Gastroesophageal sphincter (tissue), 3 donors: ENCODE data around the gene CYCS.

Source experiments
- POLR2A ChIP-seq, 2 donors: fragments of 450-650 bp; IDR thresholded peaks; one replicate each; pipeline ENCODE4 v1.6.1; 2017; ENCODE audit warnings: antibody characterized with exemption in 2 of 2, mild to moderate bottlenecking in 2 of 2, moderate library complexity in 1 of 2
- POLR2AphosphoS5 ChIP-seq: sonication (generic); formaldehyde crosslinking; IDR thresholded peaks from one replicate; pipeline ENCODE4 v1.6.1; 2017; ENCODE audit warnings: antibody characterized with exemption
- TF ChIP-seq, protein P1 (sequence below), 4 experiments: fragments of 200-600 bp in 2 of 4; fragments of 450-650 bp in 2 of 4; sonication (generic) in 1 of 4; IDR thresholded peaks; one replicate each; pipeline ENCODE4 v1.5.1; 2017 to 2019; ENCODE audit warnings: antibody characterized with exemption in 4 of 4, mild to moderate bottlenecking in 2 of 4, moderate library complexity in 2 of 4

DNA sequence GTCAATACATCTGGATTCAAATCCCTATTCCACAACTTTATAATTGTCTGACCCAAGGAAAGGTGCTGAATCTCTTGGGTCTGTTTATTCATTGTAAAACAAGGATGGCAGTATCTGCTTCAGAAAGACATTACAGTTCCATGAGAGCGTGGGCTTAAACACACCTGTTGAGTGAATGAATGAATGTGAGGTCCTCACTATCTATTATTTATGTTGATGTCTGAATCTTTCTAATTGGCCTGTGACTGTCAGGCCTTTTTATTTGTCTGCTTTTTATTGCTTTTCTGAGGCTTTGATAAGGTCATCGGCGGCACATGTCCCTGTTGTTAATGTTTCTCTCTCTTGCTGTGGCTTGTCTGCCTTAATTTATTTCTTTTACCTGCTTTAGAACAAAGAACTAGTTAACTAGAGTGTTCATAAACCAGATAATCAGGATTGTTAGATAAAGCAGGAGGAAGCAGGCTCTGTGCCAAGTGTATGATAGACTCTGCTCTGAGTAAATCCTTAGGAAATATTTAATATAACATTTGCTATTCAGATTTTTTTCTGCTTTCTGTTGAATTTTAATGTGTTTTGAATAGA is 42.3 kb upstream of the CYCS start:
- TF ChIP-seq, protein P1, sequence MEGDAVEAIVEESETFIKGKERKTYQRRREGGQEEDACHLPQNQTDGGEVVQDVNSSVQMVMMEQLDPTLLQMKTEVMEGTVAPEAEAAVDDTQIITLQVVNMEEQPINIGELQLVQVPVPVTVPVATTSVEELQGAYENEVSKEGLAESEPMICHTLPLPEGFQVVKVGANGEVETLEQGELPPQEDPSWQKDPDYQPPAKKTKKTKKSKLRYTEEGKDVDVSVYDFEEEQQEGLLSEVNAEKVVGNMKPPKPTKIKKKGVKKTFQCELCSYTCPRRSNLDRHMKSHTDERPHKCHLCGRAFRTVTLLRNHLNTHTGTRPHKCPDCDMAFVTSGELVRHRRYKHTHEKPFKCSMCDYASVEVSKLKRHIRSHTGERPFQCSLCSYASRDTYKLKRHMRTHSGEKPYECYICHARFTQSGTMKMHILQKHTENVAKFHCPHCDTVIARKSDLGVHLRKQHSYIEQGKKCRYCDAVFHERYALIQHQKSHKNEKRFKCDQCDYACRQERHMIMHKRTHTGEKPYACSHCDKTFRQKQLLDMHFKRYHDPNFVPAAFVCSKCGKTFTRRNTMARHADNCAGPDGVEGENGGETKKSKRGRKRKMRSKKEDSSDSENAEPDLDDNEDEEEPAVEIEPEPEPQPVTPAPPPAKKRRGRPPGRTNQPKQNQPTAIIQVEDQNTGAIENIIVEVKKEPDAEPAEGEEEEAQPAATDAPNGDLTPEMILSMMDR (IDR thresholded peaks at IDR 0.05), result no peak
- TF ChIP-seq POLR2A (IDR thresholded peaks at IDR 0.05) (no peak), POLR2AphosphoS5 (no peak)
